SK-N-SH (cell line): ENCODE results near the gene DEFB112. TPM values are rescaled to one million over a fixed set of nuclear protein-coding genes. Genes with fewer than 3 reads are reported as not detected.

Experiments
- CTCF ChIA-PET: fragments of 300-600, 350-600 bp; formaldehyde crosslinking; extraction: SDS; loops from one replicate; lab custom pipeline; 2021; lab: Yijun Ruan, JAX
- POLR2A ChIA-PET: fragments of 350-600 bp; sonication (Branson Sonifier 250); formaldehyde crosslinking; extraction: SDS; loops from one replicate; lab custom pipeline; 2020; ENCODE audit warnings: antibody characterized with exemption, inconsistent platforms; lab: Yijun Ruan, JAX
- DNase-seq: peaks from one replicate; pipeline ENCODE4 v3.0.0; 2012
- H2AFZ ChIP-seq: fragments of 200-600 bp; sonication (generic); 2 replicates; pipeline ENCODE4 v1.8.1; 2016; ENCODE audit warnings: antibody characterized with exemption, mild to moderate bottlenecking, low read depth
- H3F3A ChIP-seq: fragments of 200-600 bp; sonication (generic); replicated peaks from 2 replicates; pipeline ENCODE3; 2016; ENCODE audit warnings: antibody characterized with exemption, mild to moderate bottlenecking; ENCODE audit not compliant: insufficient read depth
- H3K27ac ChIP-seq, 2 experiments: fragments of 200-500 bp in 1 of 2; fragments of 200-600 bp in 1 of 2; sonication (Bioruptor generic) in 1 of 2; sonication (generic), shearing (Covaris generic) in 1 of 2; 2 replicates each; pipeline versions ENCODE4 v1.5.1 to v1.6.1; 2014 to 2016; ENCODE audit warnings: low read depth in 2 of 2, inconsistent platforms in 1 of 2, low read length in 1 of 2, mild to moderate bottlenecking in 1 of 2, mixed read lengths in 1 of 2
- H3K27me3 ChIP-seq: fragments of 200-600 bp; sonication (generic), shearing (Covaris generic); 2 replicates; pipeline ENCODE4 v1.6.1; 2016; ENCODE audit warnings: mixed run types; ENCODE audit not compliant: insufficient read depth
- H3K36me3 ChIP-seq, 2 experiments: fragments of 200-500 bp in 1 of 2; fragments of 200-600 bp in 1 of 2; sonication (Bioruptor generic) in 1 of 2; sonication (generic) in 1 of 2; replicated peaks in 1 of 2; 2 replicates each; pipeline versions ENCODE3 to v1.5.1; 2014 to 2016; ENCODE audit warnings: low read length in 1 of 2, mild to moderate bottlenecking in 1 of 2; ENCODE audit not compliant: insufficient read depth in 2 of 2, control insufficient read depth in 1 of 2
- H3K4me1 ChIP-seq, 2 experiments: fragments of 200-500 bp in 1 of 2; fragments of 200-600 bp in 1 of 2; sonication (Bioruptor generic) in 1 of 2; sonication (generic), shearing (Covaris generic) in 1 of 2; 2 replicates each; pipeline versions ENCODE4 v1.5.1 to v1.6.1; 2014 to 2016; ENCODE audit warnings: low read depth in 1 of 2, low read length in 1 of 2, mixed run types in 1 of 2; ENCODE audit not compliant: insufficient read depth in 2 of 2, control insufficient read depth in 1 of 2
- H3K4me2 ChIP-seq: fragments of 200-600 bp; sonication (generic), shearing (Covaris generic); 2 replicates; pipeline ENCODE4 v1.6.1; 2017; ENCODE audit warnings: mixed run types
- H3K4me3 ChIP-seq, 2 experiments: fragments of 200-500 bp in 1 of 2; fragments of 200-600 bp in 1 of 2; sonication (Bioruptor generic) in 1 of 2; sonication (generic), shearing (Covaris generic) in 1 of 2; 2 replicates each; pipeline versions ENCODE4 v1.5.1 to v1.8.1; 2014 to 2016; ENCODE audit warnings: low read depth in 2 of 2, inconsistent platforms in 1 of 2, low read length in 1 of 2, mild to moderate bottlenecking in 1 of 2, mixed read lengths in 1 of 2, moderate library complexity in 1 of 2
- H3K79me2 ChIP-seq: fragments of 200-600 bp; sonication (generic); 2 replicates; pipeline ENCODE4 v1.8.1; 2017; ENCODE audit warnings: mild to moderate bottlenecking; ENCODE audit not compliant: insufficient read depth
- H3K9ac ChIP-seq: fragments of 200-600 bp; sonication (generic); 2 replicates; pipeline ENCODE4 v1.6.1; 2017; ENCODE audit warnings: mixed run types
- H3K9me2 ChIP-seq: fragments of 200-600 bp; sonication (generic); 2 replicates; pipeline ENCODE4 v1.6.1; 2017; ENCODE audit warnings: mixed run types
- H3K9me3 ChIP-seq: fragments of 200-600 bp; sonication (generic); 2 replicates; pipeline ENCODE4 v1.6.1; 2017; ENCODE audit warnings: mixed run types, mild to moderate bottlenecking, moderate library complexity
- H4K20me1 ChIP-seq: fragments of 200-600 bp; sonication (generic); 2 replicates; pipeline ENCODE4 v1.6.1; 2017; ENCODE audit warnings: mild to moderate bottlenecking, mixed run types; ENCODE audit not compliant: insufficient read depth
- CHD2 ChIP-seq: fragments of 150-350 bp; IDR thresholded peaks from 2 replicates; pipeline ENCODE4 v1.6.1; 2018; ENCODE audit warnings: low read length; ENCODE audit not compliant: partially characterized antibody
- FOXJ3 ChIP-seq: sonication (generic); formaldehyde crosslinking; IDR thresholded peaks from 2 replicates; pipeline ENCODE4 v1.5.1; 2020; ENCODE audit warnings: mild to moderate bottlenecking, missing genetic modification reagents
- MEF2A ChIP-seq: IDR thresholded peaks from 2 replicates; pipeline ENCODE4 v1.4.0; 2012; ENCODE audit warnings: low read depth, borderline replicate concordance
- MXI1 ChIP-seq: IDR thresholded peaks from 2 replicates; pipeline ENCODE4 v1.6.1; 2012; ENCODE audit warnings: mild to moderate bottlenecking, low read depth, low read length, improper control_type of control experiment
- NFIC ChIP-seq: IDR thresholded peaks from 2 replicates; pipeline ENCODE4 v1.4.0; 2012; ENCODE audit warnings: borderline replicate concordance
- RXRA ChIP-seq: IDR thresholded peaks from 2 replicates; pipeline ENCODE4 v1.4.0; 2012; ENCODE audit warnings: low read depth, mild to moderate bottlenecking, borderline replicate concordance
- SMC3 ChIP-seq: IDR thresholded peaks from 2 replicates; pipeline ENCODE4 v1.6.1; 2012; ENCODE audit warnings: low read depth, low read length, improper control_type of control experiment
- TCF12 ChIP-seq: IDR thresholded peaks from 2 replicates; pipeline ENCODE4 v1.4.0; 2012
- TEAD4 ChIP-seq: IDR thresholded peaks from 2 replicates; pipeline ENCODE4 v1.4.0; 2012; ENCODE audit warnings: mild to moderate bottlenecking, borderline replicate concordance; ENCODE audit not compliant: insufficient read depth
- YY1 ChIP-seq: IDR thresholded peaks from 2 replicates; pipeline ENCODE4 v1.4.0; 2012; ENCODE audit warnings: low read depth, mild to moderate bottlenecking
- polyA plus RNA-seq, 3 experiments: library from polyadenylated mRNA; depleted of rRNA; stranded (reverse); fragments of >200 nt; gene quantifications; 2 replicates each; pipeline ENCODE4 v1.2.3, GENCODE V29; 2012
- TF ChIP-seq, protein P1 (sequence below): fragments of 200-600 bp; sonication (generic); IDR thresholded peaks from 2 replicates; pipeline ENCODE4 v1.6.1; 2017; ENCODE audit warnings: antibody characterized with exemption, mild to moderate bottlenecking, moderate library complexity
- TF ChIP-seq, protein P2 (sequence below): fragments of 150-350 bp; IDR thresholded peaks from 2 replicates; pipeline ENCODE4 v1.6.1; 2017; ENCODE audit warnings: antibody characterized with exemption, low read length, low read depth, borderline replicate concordance
- TF ChIP-seq, protein P3 (sequence below): IDR thresholded peaks from 2 replicates; pipeline ENCODE4; 2012

Gene DEFB112
- polyA plus RNA-seq, 1 of the 3 experiments (the other 2 are of a cell fraction): not detected

- TF ChIP-seq, protein P1, sequence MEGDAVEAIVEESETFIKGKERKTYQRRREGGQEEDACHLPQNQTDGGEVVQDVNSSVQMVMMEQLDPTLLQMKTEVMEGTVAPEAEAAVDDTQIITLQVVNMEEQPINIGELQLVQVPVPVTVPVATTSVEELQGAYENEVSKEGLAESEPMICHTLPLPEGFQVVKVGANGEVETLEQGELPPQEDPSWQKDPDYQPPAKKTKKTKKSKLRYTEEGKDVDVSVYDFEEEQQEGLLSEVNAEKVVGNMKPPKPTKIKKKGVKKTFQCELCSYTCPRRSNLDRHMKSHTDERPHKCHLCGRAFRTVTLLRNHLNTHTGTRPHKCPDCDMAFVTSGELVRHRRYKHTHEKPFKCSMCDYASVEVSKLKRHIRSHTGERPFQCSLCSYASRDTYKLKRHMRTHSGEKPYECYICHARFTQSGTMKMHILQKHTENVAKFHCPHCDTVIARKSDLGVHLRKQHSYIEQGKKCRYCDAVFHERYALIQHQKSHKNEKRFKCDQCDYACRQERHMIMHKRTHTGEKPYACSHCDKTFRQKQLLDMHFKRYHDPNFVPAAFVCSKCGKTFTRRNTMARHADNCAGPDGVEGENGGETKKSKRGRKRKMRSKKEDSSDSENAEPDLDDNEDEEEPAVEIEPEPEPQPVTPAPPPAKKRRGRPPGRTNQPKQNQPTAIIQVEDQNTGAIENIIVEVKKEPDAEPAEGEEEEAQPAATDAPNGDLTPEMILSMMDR: no peak
- no peak for TF ChIP-seq FOXJ3
- TF ChIP-seq, protein P2, sequence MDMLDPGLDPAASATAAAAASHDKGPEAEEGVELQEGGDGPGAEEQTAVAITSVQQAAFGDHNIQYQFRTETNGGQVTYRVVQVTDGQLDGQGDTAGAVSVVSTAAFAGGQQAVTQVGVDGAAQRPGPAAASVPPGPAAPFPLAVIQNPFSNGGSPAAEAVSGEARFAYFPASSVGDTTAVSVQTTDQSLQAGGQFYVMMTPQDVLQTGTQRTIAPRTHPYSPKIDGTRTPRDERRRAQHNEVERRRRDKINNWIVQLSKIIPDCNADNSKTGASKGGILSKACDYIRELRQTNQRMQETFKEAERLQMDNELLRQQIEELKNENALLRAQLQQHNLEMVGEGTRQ: no peak
- TF ChIP-seq, all 33 proteins: peak for 0
Measured at GRCh38 chr6:50003139-50003538, 46.6 kb downstream of the DEFB112 start (continued).

- DNase-seq: no peak
- CTCF ChIA-PET: no interaction called here
- no peak overlapping the region for H2AFZ ChIP-seq
- no peaks in the 10 kb centered on the region for H3K79me2 ChIP-seq
- no peak overlapping the region for H3K4me2 ChIP-seq
- no peaks in the 10 kb centered on the region; the same call in 1 of the 2 replicates for H3K9me3 ChIP-seq
- no peaks in the 10 kb centered on the region for H3K9me2 ChIP-seq
- POLR2A ChIA-PET: no interaction called here
- H3K36me3 ChIP-seq: no peaks in the 10 kb centered on the region
- no peak overlapping the region for H3K9ac ChIP-seq
- no peak overlapping the region for H3K27ac ChIP-seq
- H3F3A ChIP-seq: no peaks in the 10 kb centered on the region
- H4K20me1 ChIP-seq: no peaks in the 10 kb centered on the region
- TF ChIP-seq, protein P3, sequence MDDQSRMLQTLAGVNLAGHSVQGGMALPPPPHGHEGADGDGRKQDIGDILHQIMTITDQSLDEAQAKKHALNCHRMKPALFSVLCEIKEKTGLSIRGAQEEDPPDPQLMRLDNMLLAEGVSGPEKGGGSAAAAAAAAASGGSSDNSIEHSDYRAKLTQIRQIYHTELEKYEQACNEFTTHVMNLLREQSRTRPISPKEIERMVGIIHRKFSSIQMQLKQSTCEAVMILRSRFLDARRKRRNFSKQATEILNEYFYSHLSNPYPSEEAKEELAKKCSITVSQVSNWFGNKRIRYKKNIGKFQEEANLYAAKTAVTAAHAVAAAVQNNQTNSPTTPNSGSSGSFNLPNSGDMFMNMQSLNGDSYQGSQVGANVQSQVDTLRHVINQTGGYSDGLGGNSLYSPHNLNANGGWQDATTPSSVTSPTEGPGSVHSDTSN: no peak
- TF ChIP-seq MEF2A: no peak
- no peak for TF ChIP-seq SMC3
- TF ChIP-seq CHD2: no peak
- no peak for TF ChIP-seq NFIC
- TF ChIP-seq YY1: no peak
- no peak for TF ChIP-seq MXI1
- no peak for TF ChIP-seq RXRA
- no peak for TF ChIP-seq TEAD4
- no peak for TF ChIP-seq TCF12
- H3K4me3 ChIP-seq: no peak overlapping the region
- no peaks in the 10 kb centered on the region for H3K4me1 ChIP-seq
- H3K27me3 ChIP-seq: no peaks in the 10 kb centered on the region
Measured at GRCh38 chr6:49995278-49995677, 54.5 kb downstream of the DEFB112 start.

Other genes with a start within 250 kb of the DEFB112 start
- gene CRISP1, start 183.4 kb downstream of the DEFB112 start, polyA plus RNA-seq (2012; rRNA removed): not detected in 2 replicates
- gene DEFB114, start 85.8 kb downstream of the DEFB112 start, polyA plus RNA-seq (2012; rRNA removed): not detected in 2 replicates
- gene DEFB113, start 80.3 kb downstream of the DEFB112 start, polyA plus RNA-seq (2012; rRNA removed): not detected in 2 replicates
- not detected in 2 replicates for gene DEFB110, start 27.9 kb downstream of the DEFB112 start, polyA plus RNA-seq (2012; rRNA removed)